Adrenal gland (tissue), 5 donors: ENCODE data around the gene SDC3.

Experiments used
- POLR2A ChIP-seq, 2 donors: fragments of 450-650 bp; IDR thresholded peaks; one replicate each; pipeline ENCODE4 v1.6.1; 2017; ENCODE audit warnings: antibody characterized with exemption in 2 of 2, mild to moderate bottlenecking in 2 of 2, moderate library complexity in 1 of 2
- TF ChIP-seq, protein P1 (sequence below), 6 experiments: fragments of 450-650 bp in 4 of 6; fragments of 200-600 bp in 2 of 6; sonication (generic) in 1 of 6; IDR thresholded peaks; 1 replicate in 5 of 6; 2 replicates in 1 of 6; pipeline versions ENCODE4 v1.5.1 to v1.8.0; 2016 to 2021; ENCODE audit warnings: antibody characterized with exemption in 6 of 6, mild to moderate bottlenecking in 2 of 6, moderate library complexity in 1 of 6
- donor health status: DM: no; HTN: no; CAD: no.

DNA sequence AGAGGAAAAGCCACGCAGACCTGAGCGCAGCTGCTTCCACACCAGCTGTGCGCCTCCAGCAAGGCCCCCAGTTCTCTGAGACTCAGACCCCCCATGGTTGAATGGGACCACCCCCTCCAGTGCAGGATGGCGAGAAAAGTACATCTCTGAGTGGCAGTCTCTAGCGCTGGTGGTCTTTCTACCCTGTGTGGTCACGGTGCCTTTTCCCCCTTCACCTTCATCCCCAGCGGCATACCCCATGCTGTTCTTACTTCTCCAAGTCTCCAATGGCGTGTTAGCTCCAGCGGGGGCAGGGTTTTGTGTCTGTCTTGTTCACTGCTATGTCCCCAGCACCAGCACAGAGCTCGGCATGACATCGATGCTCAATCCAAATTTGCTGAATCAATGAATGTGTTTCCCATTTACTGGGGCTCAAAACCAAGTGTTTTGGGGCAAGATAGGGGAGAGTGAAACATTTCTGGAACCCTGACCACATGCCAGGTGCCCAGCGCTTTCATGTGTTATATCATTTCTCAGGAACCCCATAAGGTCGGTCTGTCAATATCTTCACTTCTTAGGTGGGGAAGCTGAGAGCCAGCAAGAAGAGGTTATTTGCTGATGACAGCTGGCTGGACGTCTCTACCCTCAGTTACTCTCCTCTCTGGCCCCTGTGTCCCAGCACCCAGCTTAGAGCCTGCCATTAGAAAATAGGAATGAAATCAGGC is 959 bp upstream of the SDC3 start:
- TF ChIP-seq POLR2A (IDR thresholded peaks at IDR 0.05) = no peak
- TF ChIP-seq, protein P1, sequence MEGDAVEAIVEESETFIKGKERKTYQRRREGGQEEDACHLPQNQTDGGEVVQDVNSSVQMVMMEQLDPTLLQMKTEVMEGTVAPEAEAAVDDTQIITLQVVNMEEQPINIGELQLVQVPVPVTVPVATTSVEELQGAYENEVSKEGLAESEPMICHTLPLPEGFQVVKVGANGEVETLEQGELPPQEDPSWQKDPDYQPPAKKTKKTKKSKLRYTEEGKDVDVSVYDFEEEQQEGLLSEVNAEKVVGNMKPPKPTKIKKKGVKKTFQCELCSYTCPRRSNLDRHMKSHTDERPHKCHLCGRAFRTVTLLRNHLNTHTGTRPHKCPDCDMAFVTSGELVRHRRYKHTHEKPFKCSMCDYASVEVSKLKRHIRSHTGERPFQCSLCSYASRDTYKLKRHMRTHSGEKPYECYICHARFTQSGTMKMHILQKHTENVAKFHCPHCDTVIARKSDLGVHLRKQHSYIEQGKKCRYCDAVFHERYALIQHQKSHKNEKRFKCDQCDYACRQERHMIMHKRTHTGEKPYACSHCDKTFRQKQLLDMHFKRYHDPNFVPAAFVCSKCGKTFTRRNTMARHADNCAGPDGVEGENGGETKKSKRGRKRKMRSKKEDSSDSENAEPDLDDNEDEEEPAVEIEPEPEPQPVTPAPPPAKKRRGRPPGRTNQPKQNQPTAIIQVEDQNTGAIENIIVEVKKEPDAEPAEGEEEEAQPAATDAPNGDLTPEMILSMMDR (IDR thresholded peaks at IDR 0.05) = no peak
